Measurements from ENCODE around the gene NBEA. TPM values are rescaled to one million over a fixed set of nuclear protein-coding genes. Genes with fewer than 3 reads are reported as not detected.
A peak's percentile ranks its signal among the peaks of the same experiment; 100 is the strongest.

The NBEA gene
- polyA plus RNA-seq, 3 donors: 16.4 to 19.2 (median 17.8) TPM

- DNase-seq (ENCODE audit: extremely low read depth in 1 of 11, low read depth in 9 of 11, low spot score in 4 of 11): no peak
Observed at GRCh38 chr13:35698911-35699576, 757.0 kb downstream of the NBEA start.

GRCh38 chr13:35699825-35700510 is 757.9 kb downstream of the NBEA start:
- no peak for DNase-seq (ENCODE audit: extremely low read depth in 1 of 11, low read depth in 9 of 11, low spot score in 4 of 11)

DNA sequence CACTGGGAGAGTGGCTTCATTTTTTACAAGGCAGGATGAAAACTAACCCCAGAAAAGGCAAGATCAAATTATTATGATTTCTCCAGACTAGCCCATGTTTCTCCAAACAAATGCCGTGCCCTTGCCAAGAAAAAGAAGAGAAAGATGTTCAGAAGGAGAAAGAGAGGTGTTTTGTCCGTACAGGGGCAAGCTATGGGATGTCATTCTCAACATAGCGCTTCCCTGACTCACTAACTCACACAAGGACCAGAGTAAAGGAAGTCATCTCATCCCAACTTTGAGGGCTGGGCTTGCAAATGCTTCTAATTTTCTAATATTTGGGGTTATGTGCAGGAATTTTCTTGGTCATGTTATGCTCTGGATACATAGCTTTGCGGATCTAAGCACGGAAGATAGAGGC is 758.6 kb downstream of the NBEA start:
- no peak for DNase-seq (ENCODE audit: extremely low read depth in 1 of 11, low read depth in 9 of 11, low spot score in 4 of 11)

GRCh38 chr13:35702316-35702715 is 760.2 kb downstream of the NBEA start:
- no peak for DNase-seq (ENCODE audit: extremely low read depth in 1 of 11, low read depth in 9 of 11, low spot score in 4 of 11)

DNA sequence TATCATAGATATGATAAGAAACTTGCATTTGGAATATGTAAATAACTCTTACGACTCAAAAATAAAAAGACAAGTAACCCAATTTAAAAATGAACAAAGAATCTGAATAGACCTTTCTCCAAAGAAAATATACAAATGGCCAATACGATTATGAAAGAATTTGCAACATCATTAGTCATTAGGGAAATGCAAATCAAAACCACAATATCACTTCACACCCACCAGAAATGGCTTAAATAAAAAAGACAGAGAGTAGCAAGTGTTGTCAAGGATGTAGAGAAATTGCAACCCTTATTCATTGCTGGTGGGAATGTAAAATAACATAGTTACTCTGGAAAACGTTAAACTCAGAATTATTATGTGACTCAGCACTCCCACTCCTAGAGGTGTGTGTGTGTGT is 761.0 kb downstream of the NBEA start:
- DNase-seq (ENCODE audit: extremely low read depth in 1 of 11, low read depth in 9 of 11, low spot score in 4 of 11): no peak

DNA sequence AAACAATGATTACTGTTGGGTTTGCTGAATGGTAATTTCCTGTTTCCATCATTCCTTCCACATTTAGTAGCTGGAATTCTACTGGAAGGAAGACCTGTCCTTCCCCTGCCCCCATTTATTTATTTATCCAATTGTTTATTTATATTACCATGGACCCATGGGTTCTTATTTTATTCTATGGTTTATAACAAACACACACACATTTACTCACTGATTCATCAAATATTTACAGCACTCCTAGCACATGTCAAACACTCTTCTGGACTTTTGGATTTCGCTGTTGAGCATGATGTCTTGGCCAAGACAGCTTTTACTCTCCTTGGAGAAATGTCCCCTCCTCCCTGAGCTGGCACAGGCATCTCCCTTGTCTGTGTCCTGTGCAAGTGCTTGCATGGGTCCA is 762.3 kb downstream of the NBEA start:
- no peak for DNase-seq (ENCODE audit: extremely low read depth in 1 of 11, low read depth in 9 of 11, low spot score in 4 of 11)

GRCh38 chr13:35706281-35706680 is 764.2 kb downstream of the NBEA start:
- DNase-seq (ENCODE audit: extremely low read depth in 1 of 11, low read depth in 9 of 11, low spot score in 4 of 11): no peak

DNA sequence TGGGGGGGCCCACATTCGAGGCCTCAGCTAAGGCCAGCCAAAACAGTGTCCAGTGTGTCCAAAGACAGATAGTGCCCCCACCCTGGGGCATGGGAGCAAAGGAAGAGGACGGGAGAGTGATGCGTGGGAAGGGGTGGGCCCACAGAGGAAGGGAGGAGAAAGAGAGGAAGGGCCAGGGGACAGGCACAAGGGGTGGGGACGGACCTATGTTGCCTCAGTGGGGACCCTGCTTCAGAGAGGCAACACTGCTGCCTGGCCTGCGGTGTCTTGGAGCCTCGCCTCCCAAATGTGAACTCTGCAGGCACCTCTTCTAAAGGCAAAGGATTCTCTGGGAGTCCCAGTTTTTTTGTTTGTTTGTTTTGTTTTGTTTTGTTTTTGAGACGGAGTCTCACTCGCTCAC is 764.7 kb downstream of the NBEA start:
- DNase-seq (ENCODE audit: extremely low read depth in 1 of 11, low read depth in 9 of 11, low spot score in 4 of 11): no peak

- no peak for DNase-seq (ENCODE audit: extremely low read depth in 1 of 11, low read depth in 9 of 11, low spot score in 4 of 11)
Observed at GRCh38 chr13:35711909-35712308, 769.8 kb downstream of the NBEA start.

GRCh38 chr13:35712907-35713761 is 771.1 kb downstream of the NBEA start:
- DNase-seq (ENCODE audit: extremely low read depth in 1 of 11, low read depth in 9 of 11, low spot score in 4 of 11): no peak

DNA sequence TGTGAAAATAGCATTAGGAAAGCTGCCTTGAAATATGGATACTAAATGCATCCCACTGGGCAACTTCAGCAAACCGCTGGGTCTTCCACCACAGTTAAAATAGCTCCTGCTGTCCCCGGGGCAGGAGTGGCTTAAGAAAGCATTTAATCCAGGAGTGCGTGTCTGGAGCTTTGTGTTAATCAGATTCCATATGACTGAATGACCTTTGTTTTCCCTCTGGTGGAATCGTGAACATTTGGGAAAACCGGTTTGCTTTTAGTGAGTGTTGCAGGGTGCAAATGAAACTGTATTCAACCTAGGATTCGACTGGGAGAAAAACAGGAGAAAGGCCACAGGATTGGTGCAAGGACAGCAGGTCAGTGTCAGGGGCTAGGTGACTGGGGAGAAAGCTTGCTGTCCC is 772.1 kb downstream of the NBEA start:
- DNase-seq (ENCODE audit: extremely low read depth in 1 of 11, low read depth in 9 of 11, low spot score in 4 of 11): no peak

DNA sequence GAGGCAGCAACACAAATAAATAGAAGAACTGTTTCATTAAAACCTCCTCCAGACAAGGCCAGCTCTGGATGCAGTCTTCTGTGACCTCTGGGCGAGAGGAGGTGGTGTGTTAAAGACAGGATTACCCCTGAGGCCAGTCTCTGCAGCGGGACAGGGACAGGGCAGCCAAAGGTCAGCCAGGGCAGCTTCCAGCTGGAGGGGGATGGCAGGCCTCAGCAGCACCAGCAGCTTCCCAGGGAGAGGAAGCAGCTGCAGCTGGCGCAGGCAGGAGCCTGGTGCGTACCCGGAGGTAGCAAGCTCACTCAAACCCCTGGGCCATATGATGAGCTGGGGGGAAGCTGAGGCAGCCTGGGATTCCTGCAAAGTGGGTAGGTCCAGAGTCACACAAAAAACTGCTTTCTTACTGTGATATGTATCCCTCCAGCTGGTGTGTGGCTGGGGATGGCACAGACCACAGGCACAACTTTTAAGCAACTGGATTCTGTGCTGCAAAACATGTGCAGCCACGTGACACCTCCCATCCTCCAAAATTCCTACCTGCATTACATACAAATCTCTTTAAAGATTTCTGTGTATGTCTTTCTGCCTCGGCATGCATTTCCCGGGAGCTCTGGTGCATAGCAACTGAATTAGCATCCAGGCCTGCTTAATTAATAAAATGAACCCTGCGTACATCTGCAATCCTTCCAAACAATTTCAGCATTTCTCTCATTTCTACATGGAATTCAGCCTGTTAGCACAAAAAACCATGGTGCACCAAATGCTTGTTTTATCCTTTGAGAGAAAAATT is 772.7 kb downstream of the NBEA start:
- no peak for DNase-seq (ENCODE audit: extremely low read depth in 1 of 11, low read depth in 9 of 11, low spot score in 4 of 11)

- DNase-seq (ENCODE audit: extremely low read depth in 1 of 11, low read depth in 9 of 11, low spot score in 4 of 11): no peak
Observed at GRCh38 chr13:35716186-35716585, 774.1 kb downstream of the NBEA start.

- DNase-seq (ENCODE audit: extremely low read depth in 1 of 11, low read depth in 9 of 11, low spot score in 4 of 11): no peak
Observed at GRCh38 chr13:35716729-35717128, 774.7 kb downstream of the NBEA start.

GRCh38 chr13:35718084-35718483 is 776.0 kb downstream of the NBEA start:
- no peak for DNase-seq (ENCODE audit: extremely low read depth in 1 of 11, low read depth in 9 of 11, low spot score in 4 of 11)

DNA sequence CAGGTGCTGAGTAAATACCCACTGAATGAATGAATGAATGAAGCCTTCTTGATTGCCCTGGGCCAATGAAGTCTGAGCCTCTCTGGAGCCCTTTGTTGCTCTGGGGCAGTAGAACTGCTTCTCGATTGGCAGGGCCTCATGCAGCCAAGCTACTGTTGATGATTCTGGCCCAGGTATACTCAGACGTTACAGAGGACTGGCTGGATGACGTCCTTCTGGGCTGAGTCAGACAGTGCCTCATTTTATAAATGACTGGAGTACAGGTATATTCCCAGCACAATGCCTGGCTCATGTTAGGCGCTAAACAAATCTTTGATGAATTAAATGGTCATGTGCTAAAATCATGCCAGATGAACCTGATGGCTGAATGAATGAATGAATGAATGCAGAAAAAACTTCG is 778.2 kb downstream of the NBEA start:
- no peak for DNase-seq (ENCODE audit: extremely low read depth in 1 of 11, low read depth in 9 of 11, low spot score in 4 of 11)

DNA sequence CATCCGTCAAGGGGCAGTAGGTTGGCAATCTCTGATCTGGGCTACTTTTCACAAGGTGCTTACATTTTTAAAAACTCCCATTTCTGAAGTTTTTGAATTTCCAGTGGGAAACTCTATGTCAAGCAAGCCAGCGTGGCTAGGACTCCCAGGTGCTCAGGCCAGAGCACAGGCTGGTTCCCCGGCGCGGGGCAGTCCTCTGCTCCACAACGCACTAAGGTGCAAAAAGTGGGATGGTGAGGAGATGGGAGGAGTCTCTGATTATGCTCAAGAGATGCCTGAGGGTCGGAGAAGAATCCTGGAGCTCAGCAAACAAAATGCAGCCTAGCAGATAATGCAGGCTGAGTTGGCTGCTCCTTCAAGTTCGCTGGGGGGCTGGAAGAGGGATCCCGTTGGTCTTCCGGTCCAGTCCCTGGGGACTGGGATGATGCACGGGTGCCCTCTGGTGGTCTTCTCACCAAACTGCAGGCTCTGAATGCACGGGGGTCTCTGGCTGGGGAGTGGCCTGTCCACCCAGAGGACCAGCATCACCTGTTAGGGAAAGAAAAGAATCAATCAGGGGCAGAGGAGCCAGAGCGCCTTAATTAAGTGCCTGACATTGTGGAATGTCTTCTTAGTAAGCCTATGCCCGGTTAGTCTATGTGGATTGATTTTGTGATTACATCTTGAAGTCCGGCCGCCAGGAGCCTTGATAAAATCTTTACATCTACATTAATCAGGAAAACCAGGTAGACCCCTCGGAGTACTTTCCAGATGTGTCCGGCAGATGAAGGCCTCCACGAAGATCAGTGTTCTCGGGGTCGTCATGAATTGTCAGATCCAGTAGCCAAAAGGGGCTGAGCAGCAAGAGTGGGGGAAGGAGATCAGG is 778.9 kb downstream of the NBEA start:
- peak in 7 of 11 donors; percentile 17 to 58 (median 41) for DNase-seq (ENCODE audit: extremely low read depth in 1 of 11, low read depth in 9 of 11, low spot score in 4 of 11)

Measured in renal cortex interstitium (tissue), 11 donors.